Thyroid gland (tissue), 4 donors: ENCODE measurements around the gene MPP4.

ENCODE experiments used
- POLR2A ChIP-seq, 2 donors: fragments of 450-650 bp; IDR thresholded peaks; one replicate each; pipeline ENCODE4 v1.6.1; 2017; ENCODE audit warnings: antibody characterized with exemption in 2 of 2, mild to moderate bottlenecking in 2 of 2, moderate library complexity in 1 of 2
- TF ChIP-seq, protein P1 (sequence below), 6 experiments: fragments of 200-600 bp in 3 of 6; fragments of 450-650 bp in 3 of 6; sonication (generic) in 3 of 6; IDR thresholded peaks; one replicate each; pipeline ENCODE4 v1.5.1; 2016 to 2019; ENCODE audit warnings: antibody characterized with exemption in 6 of 6, mild to moderate bottlenecking in 2 of 6, inconsistent platforms in 1 of 6, moderate library complexity in 1 of 6

DNA sequence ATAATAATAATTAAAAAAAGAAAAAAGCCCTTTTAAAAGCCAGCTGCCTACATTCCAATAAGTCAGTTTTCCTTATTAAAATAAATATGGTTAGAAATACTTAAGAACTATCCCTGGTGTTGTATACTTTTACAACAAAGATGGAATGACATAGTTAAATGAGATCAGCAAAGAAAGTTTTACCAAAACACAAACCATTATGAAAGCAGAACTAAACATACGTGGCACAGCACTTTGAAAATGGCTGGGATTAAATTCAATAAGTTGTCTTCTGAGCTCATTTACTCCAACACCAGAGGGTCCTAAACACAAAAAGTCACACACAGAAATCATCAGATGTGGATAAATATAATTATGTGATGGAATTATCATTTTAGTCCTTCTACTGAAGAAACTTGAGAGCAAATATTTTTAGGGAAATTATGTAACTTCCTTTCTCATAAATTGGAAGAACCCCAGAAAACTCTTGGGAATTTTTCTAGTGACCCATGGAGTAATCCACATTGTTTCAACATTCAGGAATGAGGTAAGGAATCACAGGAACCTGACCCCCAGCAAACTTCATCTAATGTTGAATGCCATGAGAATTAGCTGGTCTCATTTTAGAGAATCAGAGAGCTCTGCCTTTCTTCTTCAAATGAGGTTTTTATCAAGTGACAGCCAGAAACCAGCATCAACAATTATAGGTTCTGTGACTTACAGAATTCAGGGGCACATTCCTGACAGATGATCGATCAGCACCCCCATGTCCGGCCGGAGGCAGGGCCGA, 43.6 kb downstream of the MPP4 start:
- TF ChIP-seq, protein P1, sequence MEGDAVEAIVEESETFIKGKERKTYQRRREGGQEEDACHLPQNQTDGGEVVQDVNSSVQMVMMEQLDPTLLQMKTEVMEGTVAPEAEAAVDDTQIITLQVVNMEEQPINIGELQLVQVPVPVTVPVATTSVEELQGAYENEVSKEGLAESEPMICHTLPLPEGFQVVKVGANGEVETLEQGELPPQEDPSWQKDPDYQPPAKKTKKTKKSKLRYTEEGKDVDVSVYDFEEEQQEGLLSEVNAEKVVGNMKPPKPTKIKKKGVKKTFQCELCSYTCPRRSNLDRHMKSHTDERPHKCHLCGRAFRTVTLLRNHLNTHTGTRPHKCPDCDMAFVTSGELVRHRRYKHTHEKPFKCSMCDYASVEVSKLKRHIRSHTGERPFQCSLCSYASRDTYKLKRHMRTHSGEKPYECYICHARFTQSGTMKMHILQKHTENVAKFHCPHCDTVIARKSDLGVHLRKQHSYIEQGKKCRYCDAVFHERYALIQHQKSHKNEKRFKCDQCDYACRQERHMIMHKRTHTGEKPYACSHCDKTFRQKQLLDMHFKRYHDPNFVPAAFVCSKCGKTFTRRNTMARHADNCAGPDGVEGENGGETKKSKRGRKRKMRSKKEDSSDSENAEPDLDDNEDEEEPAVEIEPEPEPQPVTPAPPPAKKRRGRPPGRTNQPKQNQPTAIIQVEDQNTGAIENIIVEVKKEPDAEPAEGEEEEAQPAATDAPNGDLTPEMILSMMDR (IDR thresholded peaks at IDR 0.05), result no peak
- TF ChIP-seq POLR2A (IDR thresholded peaks at IDR 0.05), result no peak
